Measurements from ENCODE around the gene ICAM5.

- TF ChIP-seq CTCF (IDR thresholded peaks at IDR 0.05) (no peak), POLR2AphosphoS5 (IDR thresholded peaks at IDR 0.05) (no peak)
Measured at GRCh38 chr19:10335352-10335985, 45.7 kb downstream of the ICAM5 start.

Measured in prostate gland (tissue), 2 donors.